H1 (cell line): ENCODE results near the gene TSSC4. TPM values are rescaled to one million over a fixed set of nuclear protein-coding genes. Genes with fewer than 3 reads are reported as not detected.

Experiments used
- CTCF ChIA-PET: fragments of 300-600 bp; sonication (Branson Sonifier 250); formaldehyde crosslinking; loops from one replicate; lab custom pipeline; 2021; ENCODE audit not compliant: partially characterized antibody; lab: Charles Lee
- POLR2A ChIA-PET: fragments of 300-600 bp; sonication (Branson Sonifier 250); formaldehyde crosslinking; loops from one replicate; lab custom pipeline; 2021; ENCODE audit warnings: inconsistent platforms; ENCODE audit not compliant: partially characterized antibody; lab: Charles Lee
- DNase-seq, 2 experiments: peaks; one replicate each; pipeline versions ENCODE4 v3.0.0 to v3.0.0-alpha.2; 2010 to 2022; ENCODE audit warnings: low spot score in 2 of 2, low read depth in 1 of 2, mixed read lengths in 1 of 2
- FAIRE-seq: peaks from 2 replicates; lab custom pipeline; 2011; peaks lifted over from hg19 to GRCh38; lab: Jason Lieb, UNC
- H2AFZ ChIP-seq: 2 replicates; pipeline ENCODE4 v1.8.1; 2012; ENCODE audit warnings: low read length, inconsistent platforms
- H2AK5ac ChIP-seq: 2 replicates; pipeline ENCODE4 v1.6.1; 2013; ENCODE audit warnings: low read depth, low read length
- H2BK120ac ChIP-seq: replicated peaks from 2 replicates; pipeline ENCODE3; 2013; ENCODE audit warnings: low read depth, low read length, inconsistent platforms
- H2BK12ac ChIP-seq: 2 replicates; pipeline ENCODE4 v1.6.1; 2013; ENCODE audit warnings: low read depth, low read length
- H2BK15ac ChIP-seq: 2 replicates; pipeline ENCODE4 v1.6.1; 2013; ENCODE audit warnings: low read length
- H2BK20ac ChIP-seq: 2 replicates; pipeline ENCODE4 v1.6.1; 2013; ENCODE audit warnings: low read length
- H2BK5ac ChIP-seq: 2 replicates; pipeline ENCODE4 v1.6.1; 2013; ENCODE audit warnings: low read depth, low read length
- H3K14ac ChIP-seq: 2 replicates; pipeline ENCODE4 v1.6.1; 2013; ENCODE audit warnings: inconsistent platforms; ENCODE audit not compliant: insufficient read length
- H3K18ac ChIP-seq: 2 replicates; pipeline ENCODE4 v1.6.1; 2013; ENCODE audit warnings: low read length; ENCODE audit errors: extremely low read depth
- H3K23ac ChIP-seq: 2 replicates; pipeline ENCODE4 v1.6.1; 2013; ENCODE audit warnings: inconsistent platforms; ENCODE audit not compliant: insufficient read length
- H3K23me2 ChIP-seq: 2 replicates; pipeline ENCODE4 v1.6.1; 2013; ENCODE audit warnings: low read depth, low read length
- H3K27ac ChIP-seq: 2 replicates; pipeline ENCODE4 v1.6.1; 2011; ENCODE audit warnings: low read depth, low read length, inconsistent platforms
- H3K27me3 ChIP-seq, 4 experiments: replicated peaks in 1 of 4; 1 replicate in 1 of 4; 2 replicates in 3 of 4; pipeline versions ENCODE4 v1.6.1 to v1.8.1; 2011 to 2013; ENCODE audit warnings: low read length in 3 of 4, mild to moderate bottlenecking in 3 of 4, inconsistent platforms in 2 of 4, mixed read lengths in 2 of 4, moderate library complexity in 1 of 4; ENCODE audit not compliant: control insufficient read depth in 3 of 4, insufficient read depth in 3 of 4; ENCODE audit errors: extremely low read depth in 1 of 4
- H3K36me3 ChIP-seq, 4 experiments: 2 replicates each; pipeline versions ENCODE4 v1.6.1 to v1.8.1; 2011 to 2013; ENCODE audit warnings: mild to moderate bottlenecking in 4 of 4, low read length in 3 of 4, moderate library complexity in 2 of 4, control low read depth in 1 of 4, inconsistent platforms in 1 of 4; ENCODE audit not compliant: insufficient read depth in 4 of 4, control insufficient read depth in 2 of 4
- H3K4ac ChIP-seq: replicated peaks from 2 replicates; pipeline ENCODE3; 2013; ENCODE audit warnings: low read length, low read depth, mixed read lengths, inconsistent platforms; ENCODE audit not compliant: insufficient read length
- H3K4me1 ChIP-seq, 4 experiments: replicated peaks in 1 of 4; 1 replicate in 1 of 4; 2 replicates in 3 of 4; pipeline versions ENCODE4 v1.6.1 to v1.8.1; 2011 to 2013; ENCODE audit warnings: low read length in 3 of 4, inconsistent platforms in 2 of 4, mixed read lengths in 1 of 4; ENCODE audit not compliant: insufficient read depth in 4 of 4, control insufficient read depth in 3 of 4
- H3K4me2 ChIP-seq, 2 experiments: 2 replicates each; pipeline versions ENCODE4 v1.6.1 to v1.8.1; 2011 to 2013; ENCODE audit warnings: low read depth in 2 of 2, low read length in 2 of 2, control low read depth in 1 of 2, inconsistent platforms in 1 of 2, mild to moderate bottlenecking in 1 of 2; ENCODE audit not compliant: insufficient read depth in 1 of 2
- H3K4me3 ChIP-seq, 4 experiments: fragments of 200-600, 300-600 bp in 1 of 4; sonication (generic), shearing (Covaris generic), sonication (Bioruptor Twin) in 1 of 4; 2 replicates each; pipeline versions ENCODE4 v1.5.1 to v1.8.1; 2011 to 2016; ENCODE audit warnings: low read length in 4 of 4, low read depth in 3 of 4, control low read depth in 2 of 4, inconsistent platforms in 2 of 4, mild to moderate bottlenecking in 2 of 4, mixed read lengths in 1 of 4, moderate library complexity in 1 of 4; ENCODE audit not compliant: insufficient read depth in 2 of 4; ENCODE audit errors: extremely low read depth in 1 of 4
- H3K56ac ChIP-seq: replicated peaks from 2 replicates; pipeline ENCODE3; 2013; ENCODE audit warnings: low read depth, mild to moderate bottlenecking, mixed read lengths, low read length, inconsistent platforms; ENCODE audit not compliant: insufficient read length
- H3K79me1 ChIP-seq: 2 replicates; pipeline ENCODE4 v1.6.1; 2013; ENCODE audit warnings: low read depth, low read length, control low read depth
- H3K79me2 ChIP-seq, 2 experiments: 2 replicates each; pipeline versions ENCODE4 v1.6.1 to v1.8.1; 2012 to 2013; ENCODE audit warnings: low read length in 2 of 2, mild to moderate bottlenecking in 2 of 2, inconsistent platforms in 1 of 2; ENCODE audit not compliant: insufficient read depth in 2 of 2, control insufficient read depth in 1 of 2
- H3K9ac ChIP-seq, 4 experiments: replicated peaks in 1 of 4; 1 replicate in 1 of 4; 2 replicates in 3 of 4; pipeline versions ENCODE4 v1.6.1 to v1.8.1; 2011 to 2013; ENCODE audit warnings: low read depth in 3 of 4, low read length in 3 of 4, control low read depth in 2 of 4, mild to moderate bottlenecking in 2 of 4, moderate library complexity in 2 of 4, inconsistent platforms in 1 of 4; ENCODE audit errors: extremely low read depth in 1 of 4
- H3K9me3 ChIP-seq, 2 experiments: 2 replicates each; pipeline versions ENCODE4 v1.6.1 to v1.8.1; 2012 to 2013; ENCODE audit warnings: mild to moderate bottlenecking in 2 of 2, moderate library complexity in 2 of 2, control low read depth in 1 of 2, inconsistent platforms in 1 of 2, low read depth in 1 of 2, low read length in 1 of 2, mixed read lengths in 1 of 2; ENCODE audit not compliant: insufficient read depth in 2 of 2
- H4K20me1 ChIP-seq, 2 experiments: replicated peaks in 1 of 2; 2 replicates each; pipeline versions ENCODE3 to v1.8.1; 2011 to 2013; ENCODE audit warnings: inconsistent platforms in 2 of 2, low read length in 2 of 2, mild to moderate bottlenecking in 1 of 2; ENCODE audit not compliant: insufficient read depth in 2 of 2, control insufficient read depth in 1 of 2
- H4K5ac ChIP-seq: 2 replicates; pipeline ENCODE4 v1.6.1; 2013; ENCODE audit warnings: low read length, low read depth, mixed read lengths, inconsistent platforms; ENCODE audit not compliant: insufficient read length
- H4K8ac ChIP-seq: 2 replicates; pipeline ENCODE4 v1.8.0; 2013; ENCODE audit warnings: mild to moderate bottlenecking, moderate library complexity, low read length, inconsistent platforms; ENCODE audit not compliant: insufficient read depth; ENCODE audit errors: extremely low read depth
- H4K91ac ChIP-seq: replicated peaks from 2 replicates; pipeline ENCODE3; 2013; ENCODE audit warnings: low read length, mixed read lengths, inconsistent platforms; ENCODE audit not compliant: insufficient read length
- BACH1 ChIP-seq: IDR thresholded peaks from 2 replicates; pipeline ENCODE4 v1.6.1; 2012; ENCODE audit warnings: low read length, improper control_type of control experiment
- BRCA1 ChIP-seq: IDR thresholded peaks from 2 replicates; pipeline ENCODE4 v1.6.1; 2012; ENCODE audit warnings: low read depth, low read length, improper control_type of control experiment
- TAF7 ChIP-seq: optimal IDR thresholded peaks from 2 replicates; pipeline ENCODE3; 2011; ENCODE audit warnings: low read depth, mild to moderate bottlenecking, inconsistent platforms, low read length, moderate library complexity, borderline replicate concordance
- TBP ChIP-seq: IDR thresholded peaks from 2 replicates; pipeline ENCODE4 v1.6.1; 2011; ENCODE audit warnings: low read depth, low read length, improper control_type of control experiment
- WGBS, 2 experiments: shearing (Covaris generic) in 1 of 2; methylation state at CpG; one replicate each; pipeline versions ENCODE4 v1.1.6 to v1.1.7; 2013 to 2015; ENCODE audit warnings: low lambda C conversion rate in 2 of 2, mixed read lengths in 2 of 2, inconsistent platforms in 1 of 2, low coverage in 1 of 2, missing lambda C conversion rate in 1 of 2; ENCODE audit not compliant: insufficient replicate concordance in 2 of 2, insufficient coverage in 1 of 2, insufficient read length in 1 of 2; ENCODE audit errors: extremely low coverage in 1 of 2, missing lambda C conversion rate in 1 of 2; 5-methylcytosine and 5-hydroxymethylcytosine counted together
- polyA plus RNA-seq, 7 experiments: library from polyadenylated mRNA; depleted of rRNA in 3 of 7; stranded (reverse) in 5 of 7; unstranded in 2 of 7; fragments of >200 nt in 5 of 7; fragments of 200-250 nt in 2 of 7; gene quantifications; 1 replicate in 5 of 7; 2 replicates in 1 of 7; 4 replicates in 1 of 7; pipeline versions ENCODE4 v1.2.1 to v1.2.3, GENCODE V29; 2011 to 2013; ENCODE audit warnings: missing spikeins in 2 of 7, mixed read lengths in 2 of 7
- total RNA-seq: library from RNA; stranded (reverse); fragmentation: NEBNext Ultra II Directional; extraction: Animal tissue kit (Norgen Biotek cat#: 25700); gene quantifications from 2 replicates; pipeline ENCODE4 v1.2.1, GENCODE V29; 2021

The TSSC4 gene
- total and polyA plus RNA-seq, 2 of the 8 experiments (the other 6 are each of a cell fraction or from before 2014, with no cell fraction given): 34.0 to 39.3 TPM

GRCh38 chr11:2374456-2375201, 25.9 kb upstream of the TSSC4 start:
- Histone ChIP-seq H3K9me3 (no peaks in the 10 kb centered on the region), H3K23me2 (peaks cover 11% of the 10 kb centered on the region; the same call in 1 of the 2 replicates), H2BK120ac (no peak overlapping the region), H4K91ac (no peak overlapping the region), H3K4ac (no peak overlapping the region), H2AFZ (no peak overlapping the region), H3K79me2 (peaks cover 11 to 15% of the 10 kb centered on the region in 2 experiments; a peak in 3 of 4 replicates), H2BK12ac (no peak overlapping the region), H4K5ac (no peak overlapping the region), H3K27ac (no peak overlapping the region), H2BK20ac (no peak overlapping the region), H2AK5ac (no peak overlapping the region), H4K8ac (no peak overlapping the region), H3K14ac (no peak overlapping the region), H3K18ac (no peak overlapping the region), H3K23ac (no peak overlapping the region)
- 88% methylated on average over 15 of the region's 15 CpGs; no CpG with 5 or more reads in 1 of the 2 experiments for WGBS, 2 experiments
- ChIA-PET POLR2A (no interaction called here), CTCF (interaction anchor here (1.3 to 1.5 kb wide), 2 partner anchors 12 to 70 kb away, joined by 3 to 5 read pairs; no protein-coding TSS in a partner anchor)
- no peak for DNase-seq
- TF ChIP-seq BRCA1 (no peak), TBP (no peak), BACH1 (no peak), TAF7 (no peak)
- TF ChIP-seq, all 59 proteins: peak for 0
- Histone ChIP-seq H3K79me1 (peaks cover 7% of the 10 kb centered on the region), H2BK15ac (no peak overlapping the region), H4K20me1 (peaks cover 7 to 16% of the 10 kb centered on the region in 2 experiments), H3K56ac (no peak overlapping the region), H3K36me3 (no peaks in the 10 kb centered on the region), H3K4me2 (no peak overlapping the region), H3K9ac (no peak overlapping the region), H3K4me1 (peaks cover 0 to 10% (median 5%) of the 10 kb centered on the region in 4 experiments; a peak in 6 of 7 replicates), H3K4me3 (no peak overlapping the region), H2BK5ac (no peak overlapping the region), H3K27me3 (peaks cover 0 to 2% (median 0%) of the 10 kb centered on the region in 4 experiments; a peak in 1 of 7 replicates)
- no peak for FAIRE-seq
